ENCODE measurements around the gene MTMR12. TPM values are rescaled to one million over a fixed set of nuclear protein-coding genes. Genes with fewer than 3 reads are reported as not detected.

The MTMR12 gene
- total and polyA plus RNA-seq, 4 donors, result 7.8 to 43.3 (median 23.8) TPM

DNA sequence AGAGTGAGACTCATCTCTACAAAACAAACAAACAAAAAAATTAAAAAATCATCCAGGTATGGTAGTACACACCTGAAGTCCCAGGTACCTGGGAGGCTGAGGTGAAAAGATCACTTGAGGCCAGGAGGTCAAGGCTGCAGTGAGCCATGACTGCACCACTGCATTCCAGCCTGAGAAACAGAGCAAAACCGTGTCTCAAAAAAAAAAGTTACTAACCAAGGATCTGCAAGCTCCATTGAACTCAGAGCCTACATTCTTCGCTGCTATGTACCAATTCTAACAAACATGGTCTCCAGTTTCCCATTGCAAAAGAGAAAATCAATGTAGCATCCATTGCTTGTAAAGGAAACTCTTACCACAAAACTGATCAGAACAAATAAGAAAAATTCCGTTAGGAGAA, 33.5 kb downstream of the MTMR12 start:
- no peak for DNase-seq

DNA sequence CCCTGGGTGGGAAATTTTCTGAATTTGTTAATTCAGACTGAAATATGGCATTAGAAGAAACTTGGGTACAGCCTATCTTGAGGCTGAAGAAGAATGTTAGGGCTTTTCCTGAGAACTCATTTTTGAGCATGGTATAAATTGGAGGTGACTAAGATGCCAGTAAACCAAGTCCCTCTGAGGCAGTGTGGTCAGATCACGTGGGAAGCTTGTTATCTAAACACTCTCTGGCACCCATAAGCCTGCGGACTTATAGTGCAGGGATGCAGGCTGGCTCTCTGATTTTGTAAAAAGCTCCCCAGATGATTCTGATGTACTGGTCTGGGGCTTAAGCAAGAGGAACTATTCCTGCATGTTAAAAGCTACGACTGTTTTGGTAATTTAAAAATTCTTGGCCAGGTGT, 34.3 kb downstream of the MTMR12 start:
- DNase-seq (no peak), ATAC-seq (ENCODE audit: insufficient read depth, low FRiP score) (no peak)
- H3K4me1 ChIP-seq (ENCODE audit: control insufficient read depth in 5 of 5, insufficient read depth in 5 of 5, low read length in 5 of 5), result peaks cover 2 to 17% (median 9%) of the 10 kb centered on the region in 5 donors
- 82 to 90% methylated on average over 3 of the region's 3 CpGs for WGBS, 2 donors
- no peaks in the 10 kb centered on the region for H3K9me3 ChIP-seq (ENCODE audit: control insufficient read depth in 4 of 4, insufficient read depth in 3 of 4, low read length in 3 of 4)
- TF ChIP-seq CTCF (IDR thresholded peaks at IDR 0.05; ENCODE audit: control extremely low read depth, extremely low read depth), result no peak
- peak overlapping the region in 1 of 2 donors; percentile 12 for H3K27ac ChIP-seq (ENCODE audit: low read depth in 1 of 2, low read length in 1 of 2)
- H3K27me3 ChIP-seq (ENCODE audit: control insufficient read depth in 3 of 3, insufficient read depth in 3 of 3, low read length in 2 of 3), result no peaks in the 10 kb centered on the region
- no peak overlapping the region for H3K4me3 ChIP-seq
- no peak overlapping the region for H3K9ac ChIP-seq (ENCODE audit: insufficient read depth in 1 of 2, low read length in 2 of 2)
- peaks cover 0 to 7% (median 5%) of the 10 kb centered on the region in 4 donors for H3K36me3 ChIP-seq (ENCODE audit: control insufficient read depth in 4 of 4, insufficient read depth in 4 of 4, low read length in 4 of 4)

More for the DNA sequence above, 33.5 kb downstream of the MTMR12 start:
- WGBS, 2 donors, result 83% methylated on average over 3 of the region's 3 CpGs
- H3K9me3 ChIP-seq (ENCODE audit: control insufficient read depth in 4 of 4, insufficient read depth in 3 of 4, low read length in 3 of 4), result no peaks in the 10 kb centered on the region
- H3K27me3 ChIP-seq (ENCODE audit: control insufficient read depth in 3 of 3, insufficient read depth in 3 of 3, low read length in 2 of 3), result no peaks in the 10 kb centered on the region
- peaks cover 0 to 3% (median 0%) of the 10 kb centered on the region in 4 donors for H3K36me3 ChIP-seq (ENCODE audit: control insufficient read depth in 4 of 4, insufficient read depth in 4 of 4, low read length in 4 of 4)
- no peak overlapping the region for H3K4me3 ChIP-seq
- H3K9ac ChIP-seq (ENCODE audit: insufficient read depth in 1 of 2, low read length in 2 of 2), result no peak overlapping the region
- ATAC-seq (ENCODE audit: insufficient read depth, low FRiP score), result no peak
- TF ChIP-seq CTCF (IDR thresholded peaks at IDR 0.05; ENCODE audit: control extremely low read depth, extremely low read depth), result no peak
- H3K27ac ChIP-seq (ENCODE audit: low read depth in 1 of 2, low read length in 1 of 2), result no peak overlapping the region
- H3K4me1 ChIP-seq (ENCODE audit: control insufficient read depth in 5 of 5, insufficient read depth in 5 of 5, low read length in 5 of 5), result peaks cover 2 to 17% (median 9%) of the 10 kb centered on the region in 5 donors

- ATAC-seq (ENCODE audit: insufficient read depth, low FRiP score) (no peak), DNase-seq (no peak)
- H3K4me1 ChIP-seq (ENCODE audit: control insufficient read depth in 5 of 5, insufficient read depth in 5 of 5, low read length in 5 of 5), result peaks cover 2 to 17% (median 9%) of the 10 kb centered on the region in 5 donors
- peak overlapping the region in 1 of 2 donors; percentile 9 for H3K9ac ChIP-seq (ENCODE audit: insufficient read depth in 1 of 2, low read length in 2 of 2)
- no peak for TF ChIP-seq CTCF (IDR thresholded peaks at IDR 0.05; ENCODE audit: control extremely low read depth, extremely low read depth)
- H3K36me3 ChIP-seq (ENCODE audit: control insufficient read depth in 4 of 4, insufficient read depth in 4 of 4, low read length in 4 of 4), result peaks cover 1 to 11% (median 10%) of the 10 kb centered on the region in 4 donors
- H3K27ac ChIP-seq (ENCODE audit: low read depth in 1 of 2, low read length in 1 of 2), result no peak overlapping the region
- no peaks in the 10 kb centered on the region for H3K9me3 ChIP-seq (ENCODE audit: control insufficient read depth in 4 of 4, insufficient read depth in 3 of 4, low read length in 3 of 4)
- no peak overlapping the region for H3K4me3 ChIP-seq
- no peaks in the 10 kb centered on the region for H3K27me3 ChIP-seq (ENCODE audit: control insufficient read depth in 3 of 3, insufficient read depth in 3 of 3, low read length in 2 of 3)
These were observed 34.9 kb downstream of the MTMR12 start for GRCh38 chr5:32277798-32278197.
